Astrocyte (in vitro differentiated cells and primary cell): ENCODE results near the gene TRIML2. TPM values are rescaled to one million over a fixed set of nuclear protein-coding genes. Genes with fewer than 3 reads are reported as not detected.

Experiments used
- DNase-seq: peaks from one replicate; pipeline ENCODE4 v3.0.0-alpha.2; 2010; ENCODE audit warnings: low read depth
- FAIRE-seq: peaks from 2 replicates; lab custom pipeline; 2011; peaks lifted over from hg19 to GRCh38; lab: Jason Lieb, UNC
- H2AFZ ChIP-seq: 2 replicates; pipeline ENCODE4 v1.6.0; 2012; ENCODE audit warnings: low read depth, low read length, inconsistent platforms
- H3K27ac ChIP-seq: 2 replicates; pipeline ENCODE4 v1.5.1; 2011; ENCODE audit warnings: low read depth, low read length, inconsistent platforms
- H3K27me3 ChIP-seq: 2 replicates; pipeline ENCODE4 v1.6.0; 2011; ENCODE audit warnings: low read length, inconsistent platforms; ENCODE audit not compliant: insufficient read depth
- H3K36me3 ChIP-seq: 2 replicates; pipeline ENCODE4 v1.5.1; 2011; ENCODE audit warnings: low read length, inconsistent platforms; ENCODE audit not compliant: insufficient read depth
- H3K4me1 ChIP-seq: 2 replicates; pipeline ENCODE4 v1.5.1; 2011; ENCODE audit warnings: low read length, inconsistent platforms; ENCODE audit not compliant: insufficient read depth
- H3K4me2 ChIP-seq: 2 replicates; pipeline ENCODE4 v1.6.0; 2012; ENCODE audit warnings: low read length, inconsistent platforms
- H3K4me3 ChIP-seq: 2 replicates; pipeline ENCODE4 v1.5.1; 2011; ENCODE audit warnings: low read depth, mild to moderate bottlenecking, low read length, inconsistent platforms; ENCODE audit not compliant: insufficient read depth
- H3K79me2 ChIP-seq: 2 replicates; pipeline ENCODE4 v1.6.0; 2012; ENCODE audit warnings: mild to moderate bottlenecking, low read length, inconsistent platforms; ENCODE audit not compliant: insufficient read depth
- H3K9ac ChIP-seq: 2 replicates; pipeline ENCODE4 v1.6.0; 2012; ENCODE audit warnings: mild to moderate bottlenecking, low read length, inconsistent platforms
- H3K9me3 ChIP-seq: 2 replicates; pipeline ENCODE4 v1.5.1; 2012; ENCODE audit warnings: low read depth, mild to moderate bottlenecking, low read length, inconsistent platforms; ENCODE audit not compliant: insufficient read depth
- H4K20me1 ChIP-seq: 2 replicates; pipeline ENCODE4 v1.6.0; 2012; ENCODE audit warnings: low read length, inconsistent platforms; ENCODE audit not compliant: insufficient read depth
- H3K27ac Mint-ChIP-seq: one replicate; pipeline ENCODE4 v1.8.0; 2021; ENCODE audit warnings: mild to moderate bottlenecking, mixed read lengths; ENCODE audit not compliant: unreplicated experiment
- H3K27me3 Mint-ChIP-seq: one replicate; pipeline ENCODE4 v1.8.0; 2021; ENCODE audit warnings: low read depth, mixed read lengths; ENCODE audit not compliant: unreplicated experiment
- H3K36me3 Mint-ChIP-seq: one replicate; pipeline ENCODE4 v1.8.0; 2021; ENCODE audit warnings: low read depth, mixed read lengths; ENCODE audit not compliant: unreplicated experiment
- H3K4me1 Mint-ChIP-seq: one replicate; pipeline ENCODE4 v1.8.0; 2021; ENCODE audit warnings: low read depth, mixed read lengths; ENCODE audit not compliant: unreplicated experiment
- H3K4me3 Mint-ChIP-seq: one replicate; pipeline ENCODE4 v1.8.0; 2021; ENCODE audit warnings: mild to moderate bottlenecking, moderate library complexity, mixed read lengths; ENCODE audit not compliant: unreplicated experiment
- H3K9me3 Mint-ChIP-seq: one replicate; pipeline ENCODE4 v1.8.0; 2021; ENCODE audit warnings: mild to moderate bottlenecking, mixed read lengths; ENCODE audit not compliant: unreplicated experiment
- EZH2 ChIP-seq: IDR thresholded peaks from 2 replicates; pipeline ENCODE4 v1.6.1; 2012; ENCODE audit warnings: mild to moderate bottlenecking, low read length, inconsistent platforms; ENCODE audit not compliant: insufficient read depth
- total RNA-seq: library from RNA; stranded (reverse); gene quantifications from 2 replicates; pipeline ENCODE4 v1.2.1, GENCODE V29; 2021
- TF ChIP-seq, protein P1 (sequence below): IDR thresholded peaks from 2 replicates; pipeline ENCODE4 v1.5.1; 2011; ENCODE audit warnings: low read depth, mild to moderate bottlenecking, inconsistent platforms, low read length, moderate library complexity; ENCODE audit not compliant: insufficient read depth

The TRIML2 gene
- total RNA-seq, 1 donor from 2014 or later, result 55.7 TPM

DNA sequence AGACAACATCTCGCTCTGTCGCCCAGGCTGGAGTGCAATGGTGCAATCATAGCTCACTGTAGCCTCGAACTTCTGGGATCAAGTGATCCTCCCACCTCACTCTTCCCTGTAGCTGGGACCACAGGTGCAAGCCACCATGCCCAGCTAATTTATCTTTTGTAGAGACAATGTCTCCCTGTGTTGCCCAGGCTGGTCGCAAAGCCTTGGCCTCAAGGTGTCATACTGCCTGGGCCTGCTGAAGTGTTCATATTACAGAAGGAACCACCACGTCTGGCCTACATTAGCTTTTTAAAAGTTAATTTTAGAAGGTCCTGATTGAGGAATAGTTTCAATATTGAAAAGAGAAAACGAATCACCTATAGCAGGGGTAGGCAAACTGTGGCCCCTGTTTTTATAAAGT, 22.5 kb downstream of the TRIML2 start:
- Histone ChIP-seq H3K9me3 (no peaks in the 10 kb centered on the region), H3K27ac (no peak overlapping the region), H3K27me3 (no peaks in the 10 kb centered on the region), H3K79me2 (no peaks in the 10 kb centered on the region), H3K9ac (no peak overlapping the region), H3K36me3 (no peaks in the 10 kb centered on the region), H3K4me2 (no peak overlapping the region), H3K4me1 (no peaks in the 10 kb centered on the region), H4K20me1 (no peaks in the 10 kb centered on the region), H3K4me3 (no peak overlapping the region), H2AFZ (no peak overlapping the region)
- Mint-ChIP-seq H3K9me3 (peaks cover 4% of the 10 kb centered on the region), H3K36me3 (peaks cover 15% of the 10 kb centered on the region), H3K4me1 (peaks cover 1% of the 10 kb centered on the region), H3K4me3 (no peak overlapping the region), H3K27ac (no peak overlapping the region), H3K27me3 (no peaks in the 10 kb centered on the region)
- DNase-seq, result no peak
- FAIRE-seq, result no peak
- TF ChIP-seq, protein P1, sequence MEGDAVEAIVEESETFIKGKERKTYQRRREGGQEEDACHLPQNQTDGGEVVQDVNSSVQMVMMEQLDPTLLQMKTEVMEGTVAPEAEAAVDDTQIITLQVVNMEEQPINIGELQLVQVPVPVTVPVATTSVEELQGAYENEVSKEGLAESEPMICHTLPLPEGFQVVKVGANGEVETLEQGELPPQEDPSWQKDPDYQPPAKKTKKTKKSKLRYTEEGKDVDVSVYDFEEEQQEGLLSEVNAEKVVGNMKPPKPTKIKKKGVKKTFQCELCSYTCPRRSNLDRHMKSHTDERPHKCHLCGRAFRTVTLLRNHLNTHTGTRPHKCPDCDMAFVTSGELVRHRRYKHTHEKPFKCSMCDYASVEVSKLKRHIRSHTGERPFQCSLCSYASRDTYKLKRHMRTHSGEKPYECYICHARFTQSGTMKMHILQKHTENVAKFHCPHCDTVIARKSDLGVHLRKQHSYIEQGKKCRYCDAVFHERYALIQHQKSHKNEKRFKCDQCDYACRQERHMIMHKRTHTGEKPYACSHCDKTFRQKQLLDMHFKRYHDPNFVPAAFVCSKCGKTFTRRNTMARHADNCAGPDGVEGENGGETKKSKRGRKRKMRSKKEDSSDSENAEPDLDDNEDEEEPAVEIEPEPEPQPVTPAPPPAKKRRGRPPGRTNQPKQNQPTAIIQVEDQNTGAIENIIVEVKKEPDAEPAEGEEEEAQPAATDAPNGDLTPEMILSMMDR, result no peak
- TF ChIP-seq EZH2, result no peak

DNA sequence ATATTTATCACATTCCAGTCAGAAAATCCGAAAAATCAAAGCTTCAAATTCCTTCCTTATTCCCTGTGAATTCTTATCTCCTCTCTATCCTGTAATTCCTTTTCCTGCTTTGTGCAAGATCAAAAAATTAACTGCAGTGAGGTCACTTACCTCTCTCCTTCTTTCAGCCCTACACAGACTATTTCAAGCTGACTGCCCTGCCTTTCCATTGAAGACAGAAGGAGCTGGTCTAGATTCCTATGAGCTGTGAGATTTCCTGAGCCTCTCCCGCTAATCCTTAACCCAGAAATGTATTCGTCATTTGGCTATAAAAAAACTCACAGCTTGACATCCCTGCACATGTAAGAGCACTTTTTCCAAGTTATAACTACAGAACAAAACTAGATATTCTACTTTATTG, 26.6 kb downstream of the TRIML2 start:
- FAIRE-seq, result no peak
- H3K36me3 ChIP-seq, result no peaks in the 10 kb centered on the region
- Mint-ChIP-seq H3K27me3 (no peaks in the 10 kb centered on the region), H3K27ac (no peak overlapping the region), H3K4me1 (peaks cover 1% of the 10 kb centered on the region), H3K4me3 (no peak overlapping the region), H3K9me3 (no peaks in the 10 kb centered on the region), H3K36me3 (peaks cover 3% of the 10 kb centered on the region)
- no peak overlapping the region for H3K9ac ChIP-seq
- no peak overlapping the region for H2AFZ ChIP-seq
- no peak overlapping the region for H3K4me2 ChIP-seq
- H3K27me3 ChIP-seq, result no peaks in the 10 kb centered on the region
- no peaks in the 10 kb centered on the region for H3K4me1 ChIP-seq
- H3K4me3 ChIP-seq, result no peak overlapping the region
- H3K79me2 ChIP-seq, result no peaks in the 10 kb centered on the region
- no peaks in the 10 kb centered on the region for H3K9me3 ChIP-seq
- H4K20me1 ChIP-seq, result no peaks in the 10 kb centered on the region
- TF ChIP-seq, protein P1, result no peak
- no peak for TF ChIP-seq EZH2
- no peak overlapping the region for H3K27ac ChIP-seq
- DNase-seq, result no peak

DNA sequence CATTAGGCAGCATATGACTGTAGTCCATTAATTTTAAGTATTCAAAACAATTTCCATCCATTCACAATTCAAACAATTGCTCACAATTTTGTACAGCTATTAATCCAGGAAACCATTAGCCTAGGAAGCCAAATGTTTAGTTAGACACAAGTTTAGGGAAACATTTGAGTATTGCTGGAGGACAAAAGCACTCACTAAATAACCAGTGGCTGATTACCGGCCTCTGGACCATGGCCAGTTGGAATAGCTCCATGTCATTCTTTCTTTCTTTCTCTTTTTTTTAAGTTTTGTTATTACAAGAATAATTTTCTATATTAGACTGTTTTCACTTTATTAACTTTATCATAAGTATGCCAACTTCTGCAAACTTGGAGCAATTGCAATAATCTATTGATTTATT, 31.3 kb downstream of the TRIML2 start:
- Histone ChIP-seq H3K79me2 (no peaks in the 10 kb centered on the region), H3K27me3 (no peaks in the 10 kb centered on the region), H3K4me1 (no peaks in the 10 kb centered on the region), H3K27ac (no peak overlapping the region), H3K4me3 (no peak overlapping the region), H2AFZ (no peak overlapping the region), H3K4me2 (no peak overlapping the region), H3K36me3 (no peaks in the 10 kb centered on the region), H3K9me3 (no peaks in the 10 kb centered on the region), H4K20me1 (no peaks in the 10 kb centered on the region), H3K9ac (no peak overlapping the region)
- TF ChIP-seq EZH2, result no peak
- TF ChIP-seq, protein P1, result no peak
- Mint-ChIP-seq H3K4me1 (peaks cover 3% of the 10 kb centered on the region), H3K9me3 (no peaks in the 10 kb centered on the region), H3K27me3 (no peaks in the 10 kb centered on the region), H3K36me3 (peaks cover 6% of the 10 kb centered on the region), H3K4me3 (no peak overlapping the region), H3K27ac (no peak overlapping the region)
- no peak for DNase-seq
- no peak for FAIRE-seq
